ENCODE data around the gene MAPRE3. TPM values are rescaled to one million over a fixed set of nuclear protein-coding genes. Genes with fewer than 3 reads are reported as not detected.

MAPRE3 gene
- total RNA-seq, 1 donor: 3.5 TPM

DNA sequence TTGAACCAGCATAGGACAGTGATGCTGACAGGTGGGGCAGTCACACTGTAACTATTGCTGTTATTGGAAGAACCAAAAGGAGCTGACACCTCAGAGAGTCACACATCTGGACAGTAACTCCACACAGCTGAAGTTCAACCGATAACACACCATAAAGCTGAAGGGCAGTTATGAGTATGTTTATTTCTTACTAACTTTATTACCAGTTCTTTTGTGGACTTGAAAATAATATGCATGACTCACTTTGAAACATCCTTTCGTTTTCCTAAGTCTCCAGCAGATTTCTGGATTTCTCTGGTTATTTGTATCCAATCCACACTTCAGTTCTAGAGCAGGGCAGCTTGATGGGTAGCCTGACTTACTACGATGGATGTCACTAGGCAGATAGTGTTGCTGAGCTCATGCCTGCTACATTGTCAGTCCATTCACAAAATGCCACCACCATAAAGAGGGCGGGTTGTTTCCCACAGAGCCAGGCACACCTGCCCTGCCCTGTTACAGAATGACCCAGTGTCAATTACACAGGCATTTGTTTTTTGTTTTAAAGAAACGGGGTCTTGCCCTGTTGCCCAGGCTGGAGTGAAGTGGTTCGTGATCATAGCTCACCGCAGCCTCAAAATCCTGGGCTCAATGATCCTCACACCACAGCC is 72.7 kb downstream of the MAPRE3 start:
- TF ChIP-seq, protein P1, sequence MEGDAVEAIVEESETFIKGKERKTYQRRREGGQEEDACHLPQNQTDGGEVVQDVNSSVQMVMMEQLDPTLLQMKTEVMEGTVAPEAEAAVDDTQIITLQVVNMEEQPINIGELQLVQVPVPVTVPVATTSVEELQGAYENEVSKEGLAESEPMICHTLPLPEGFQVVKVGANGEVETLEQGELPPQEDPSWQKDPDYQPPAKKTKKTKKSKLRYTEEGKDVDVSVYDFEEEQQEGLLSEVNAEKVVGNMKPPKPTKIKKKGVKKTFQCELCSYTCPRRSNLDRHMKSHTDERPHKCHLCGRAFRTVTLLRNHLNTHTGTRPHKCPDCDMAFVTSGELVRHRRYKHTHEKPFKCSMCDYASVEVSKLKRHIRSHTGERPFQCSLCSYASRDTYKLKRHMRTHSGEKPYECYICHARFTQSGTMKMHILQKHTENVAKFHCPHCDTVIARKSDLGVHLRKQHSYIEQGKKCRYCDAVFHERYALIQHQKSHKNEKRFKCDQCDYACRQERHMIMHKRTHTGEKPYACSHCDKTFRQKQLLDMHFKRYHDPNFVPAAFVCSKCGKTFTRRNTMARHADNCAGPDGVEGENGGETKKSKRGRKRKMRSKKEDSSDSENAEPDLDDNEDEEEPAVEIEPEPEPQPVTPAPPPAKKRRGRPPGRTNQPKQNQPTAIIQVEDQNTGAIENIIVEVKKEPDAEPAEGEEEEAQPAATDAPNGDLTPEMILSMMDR (IDR thresholded peaks at IDR 0.05; ENCODE audit: insufficient read depth, low read depth, low read length): no peak
- H3K4me3 ChIP-seq (ENCODE audit: low read depth, low read length): no peak overlapping the region
- peak; percentile 89 for DNase-seq (ENCODE audit: low read depth)

- TF ChIP-seq, protein P1 (IDR thresholded peaks at IDR 0.05; ENCODE audit: insufficient read depth, low read depth, low read length): no peak
- DNase-seq (ENCODE audit: low read depth): no peak
Observed at GRCh38 chr2:27049422-27050280, 79.2 kb downstream of the MAPRE3 start.

GRCh38 chr2:27050281-27050995 is 80.0 kb downstream of the MAPRE3 start:
- TF ChIP-seq, protein P1 (IDR thresholded peaks at IDR 0.05; ENCODE audit: insufficient read depth, low read depth, low read length): peak; percentile 41
- DNase-seq (ENCODE audit: low read depth): peak; percentile 95
- peak overlapping the region; percentile 88 for H3K4me3 ChIP-seq (ENCODE audit: low read depth, low read length)

More at GRCh38 chr2:27049422-27050280, 79.2 kb downstream of the MAPRE3 start:
- peak overlapping the region; percentile 88 for H3K4me3 ChIP-seq (ENCODE audit: low read depth, low read length)

- peak within 1 kb of the TSS; percentile 88 for H3K4me3 ChIP-seq (ENCODE audit: low read depth, low read length)
- TF ChIP-seq, protein P1 (IDR thresholded peaks at IDR 0.05; ENCODE audit: insufficient read depth, low read depth, low read length): no peak
- DNase-seq (ENCODE audit: low read depth): peak; percentile 94
Observed at GRCh38 chr2:27050996-27051901, 80.8 kb downstream of the MAPRE3 start, which contains the start of gene AGBL5. Gene AGBL5, plus strand, starts transcription at chr2:27051668. Its CDS starts 1,291 bp downstream, at chr2:27052959.

GRCh38 chr2:27051902-27052645 is 81.6 kb downstream of the MAPRE3 start:
- TF ChIP-seq, protein P1 (IDR thresholded peaks at IDR 0.05; ENCODE audit: insufficient read depth, low read depth, low read length): no peak
- peak overlapping the region; percentile 88 for H3K4me3 ChIP-seq (ENCODE audit: low read depth, low read length)
- no peak for DNase-seq (ENCODE audit: low read depth)

Data from fibroblast of villous mesenchyme (primary cell).